Medulla oblongata (tissue), 1 donor: ENCODE data around the gene SLF1.
"Not testable (repeated sequence)": the region's sequence is repeated elsewhere in the genome, so short reads cannot be mapped to it uniquely, and the experiment has no call there.

Experiments used
- DNase-seq: peaks from one replicate; pipeline ENCODE4 v3.0.0-alpha.2; 2015; ENCODE audit errors: extremely low spot score

Gene SLF1

GRCh38 chr5:94618493-94619328 is at the start of gene SLF1, which contains the start of gene KIAA0825:
SLF1 (plus strand) TSS chr5:94618669; CDS start chr5:94628811, 10,142 bp downstream.
KIAA0825 (minus strand) TSS chr5:94618604; CDS start chr5:94537126, 81,478 bp downstream.
- peak; percentile 90 for DNase-seq

GRCh38 chr5:94571415-94571814 is 47.1 kb upstream of the SLF1 start:
- DNase-seq, result no peak

- not testable (repeated sequence) for DNase-seq
Measured at GRCh38 chr5:94573349-94573748, 45.1 kb upstream of the SLF1 start.

- no peak for DNase-seq
Measured at GRCh38 chr5:94575196-94575595, 43.3 kb upstream of the SLF1 start.

- no peak for DNase-seq
Measured at GRCh38 chr5:94577466-94578245, 40.8 kb upstream of the SLF1 start.

- no peak for DNase-seq
Measured at GRCh38 chr5:94595281-94595840, 23.1 kb upstream of the SLF1 start.

- DNase-seq, result no peak
Measured at GRCh38 chr5:94613583-94613982, 4.9 kb upstream of the SLF1 start.

- DNase-seq, result no peak
Measured at GRCh38 chr5:94614156-94614805, 4.2 kb upstream of the SLF1 start.

GRCh38 chr5:94615862-94616261 is 2.6 kb upstream of the SLF1 start:
- DNase-seq, result no peak

GRCh38 chr5:94618029-94618492 is 408 bp upstream of the SLF1 start:
- peak; percentile 38 for DNase-seq

- no peak for DNase-seq
Measured at GRCh38 chr5:94620256-94620655, 1.8 kb downstream of the SLF1 start.

GRCh38 chr5:94621763-94622162 is 3.3 kb downstream of the SLF1 start:
- DNase-seq, result no peak

GRCh38 chr5:94623011-94623410 is 4.5 kb downstream of the SLF1 start:
- no peak for DNase-seq

- DNase-seq, result no peak
Measured at GRCh38 chr5:94623877-94624276, 5.4 kb downstream of the SLF1 start.

GRCh38 chr5:94627191-94627590 is 8.7 kb downstream of the SLF1 start:
- DNase-seq, result no peak

- no peak for DNase-seq
Measured at GRCh38 chr5:94632024-94632423, 13.6 kb downstream of the SLF1 start.

- no peak for DNase-seq
Measured at GRCh38 chr5:94640176-94640575, 21.7 kb downstream of the SLF1 start.

- no peak for DNase-seq
Measured at GRCh38 chr5:94645053-94645452, 26.6 kb downstream of the SLF1 start.

GRCh38 chr5:94646758-94647157 is 28.3 kb downstream of the SLF1 start:
- no peak for DNase-seq

GRCh38 chr5:94649874-94650273 is 31.4 kb downstream of the SLF1 start:
- DNase-seq, result no peak

- no peak for DNase-seq
Measured at GRCh38 chr5:94658272-94658671, 39.8 kb downstream of the SLF1 start.

- no peak for DNase-seq
Measured at GRCh38 chr5:94660506-94660905, 42.0 kb downstream of the SLF1 start.
